Umbilical cord (tissue), 2 donors: Measurements from ENCODE around the gene ELMO1. TPM values are rescaled to one million over a fixed set of nuclear protein-coding genes. Genes with fewer than 3 reads are reported as not detected.

Experiments used
- DNase-seq: peaks from one replicate; pipeline ENCODE4 v3.0.0-alpha.2; 2015; ENCODE audit warnings: low spot score
- total RNA-seq: library from RNA; depleted of rRNA; stranded (reverse); fragments of >200 nt; gene quantifications from one replicate; pipeline ENCODE4 v1.2.3, GENCODE V29; 2014; ENCODE audit warnings: low replicate concordance; ENCODE audit not compliant: insufficient read depth

Gene ELMO1
- total RNA-seq, 1 donor from 2014 or later = 69.6 TPM

GRCh38 chr7:37311355-37311754 is 137.3 kb downstream of the ELMO1 start:
- DNase-seq = peak; percentile 82

GRCh38 chr7:37310327-37311080 is 138.2 kb downstream of the ELMO1 start:
- no peak for DNase-seq

DNA sequence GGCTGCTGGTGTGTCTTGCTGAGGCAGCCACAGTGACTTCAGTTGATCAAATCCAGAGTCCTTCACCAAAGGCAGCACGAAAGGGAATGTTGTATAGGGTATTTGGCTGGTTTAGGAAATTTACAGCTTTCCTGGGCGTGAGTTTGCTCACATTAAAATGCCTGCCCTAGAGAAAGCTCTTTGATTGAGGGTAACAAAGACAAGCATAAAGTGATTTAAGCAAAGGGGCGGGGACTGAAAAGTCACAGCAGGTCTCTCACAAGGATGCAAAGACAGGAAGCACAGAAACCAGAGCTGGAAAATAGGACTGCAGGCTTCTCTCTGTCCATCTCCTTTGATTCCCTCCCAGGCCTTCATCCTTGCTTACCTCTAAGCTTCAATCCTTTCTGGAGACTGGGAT is 139.2 kb downstream of the ELMO1 start:
- DNase-seq = peak; percentile 66

DNA sequence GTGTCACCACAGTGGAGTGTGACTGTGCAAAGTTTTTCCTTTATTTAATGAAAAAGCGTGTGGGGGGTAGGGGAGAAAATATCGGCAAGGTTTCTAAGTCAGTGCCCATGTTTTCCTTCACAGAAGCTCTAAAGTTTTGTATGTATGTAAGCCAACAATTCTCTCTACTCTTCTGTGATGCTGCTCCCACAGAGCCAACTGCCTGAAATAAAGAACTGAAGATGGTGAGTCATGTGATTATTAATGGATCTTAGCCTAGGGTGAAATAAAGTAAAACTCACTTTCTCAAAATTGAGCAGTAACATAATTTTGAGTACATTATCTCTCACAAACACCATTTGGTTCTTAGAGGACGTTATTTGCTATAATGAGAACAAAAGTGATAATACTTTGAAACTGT is 143.7 kb downstream of the ELMO1 start:
- DNase-seq = no peak

- no peak for DNase-seq
These were observed 151.1 kb downstream of the ELMO1 start for GRCh38 chr7:37297546-37297945.

GRCh38 chr7:37295401-37295800 is 153.3 kb downstream of the ELMO1 start:
- no peak for DNase-seq

GRCh38 chr7:37290731-37291130 is 157.9 kb downstream of the ELMO1 start:
- DNase-seq = no peak

GRCh38 chr7:37289781-37290180 is 158.9 kb downstream of the ELMO1 start:
- DNase-seq = no peak

DNA sequence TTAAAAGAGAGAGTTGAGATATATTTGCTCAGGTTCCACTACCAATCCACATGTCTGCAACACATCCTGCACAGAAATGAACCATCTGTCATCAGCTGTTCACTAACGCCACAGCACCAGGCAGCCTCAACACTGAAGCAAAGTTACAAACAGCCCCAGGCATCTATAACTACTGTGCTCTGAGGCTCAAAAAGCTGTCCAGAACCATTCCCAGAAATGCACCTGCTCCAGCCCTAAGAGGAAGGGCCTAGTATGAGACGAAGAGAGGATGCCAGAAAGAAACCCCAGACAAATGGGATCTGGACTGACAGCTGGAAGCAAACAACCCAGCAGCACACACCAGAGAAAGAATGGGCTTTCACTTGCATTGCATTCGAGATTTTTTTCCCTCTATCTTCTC is 159.3 kb downstream of the ELMO1 start:
- DNase-seq = no peak

- DNase-seq = peak; percentile 34
These were observed 161.4 kb downstream of the ELMO1 start for GRCh38 chr7:37287131-37287855.

- DNase-seq = peak; percentile 75
These were observed 162.2 kb downstream of the ELMO1 start for GRCh38 chr7:37286454-37286832.

DNA sequence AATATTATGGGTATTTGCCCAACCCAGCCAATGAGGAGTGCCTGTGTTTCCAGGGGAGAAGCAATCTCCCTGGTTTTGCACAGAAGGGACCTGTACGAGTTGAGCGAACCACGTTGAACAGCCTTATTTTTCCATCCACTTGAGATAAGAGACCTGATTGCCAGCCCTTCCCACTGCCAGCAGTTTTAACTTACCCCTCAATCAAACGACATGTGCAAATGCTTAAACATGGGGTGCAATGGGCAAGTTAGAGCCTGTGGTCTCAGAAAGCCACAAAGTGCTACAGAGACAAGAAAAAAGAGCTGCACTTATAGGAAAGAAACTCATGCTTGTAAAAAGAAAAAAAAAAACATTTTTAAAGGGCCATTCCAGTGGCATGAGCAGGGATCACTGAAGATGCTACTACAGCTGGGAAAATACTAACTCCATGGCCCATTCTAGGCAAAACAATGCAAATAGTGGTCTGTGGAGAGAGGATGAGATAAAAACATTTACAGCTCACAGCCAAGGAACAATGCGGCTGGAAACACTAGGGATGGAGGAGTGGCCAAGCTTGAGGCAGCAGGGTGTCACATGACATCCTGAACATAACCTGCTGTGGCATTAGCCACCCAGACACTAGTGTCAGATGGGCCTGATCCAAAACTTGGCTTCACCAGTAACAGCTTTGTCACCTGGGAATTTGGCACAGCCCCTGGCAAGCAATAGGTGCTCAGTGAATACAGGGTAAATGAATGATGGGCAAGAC is 162.8 kb downstream of the ELMO1 start:
- peak; percentile 35 for DNase-seq

DNA sequence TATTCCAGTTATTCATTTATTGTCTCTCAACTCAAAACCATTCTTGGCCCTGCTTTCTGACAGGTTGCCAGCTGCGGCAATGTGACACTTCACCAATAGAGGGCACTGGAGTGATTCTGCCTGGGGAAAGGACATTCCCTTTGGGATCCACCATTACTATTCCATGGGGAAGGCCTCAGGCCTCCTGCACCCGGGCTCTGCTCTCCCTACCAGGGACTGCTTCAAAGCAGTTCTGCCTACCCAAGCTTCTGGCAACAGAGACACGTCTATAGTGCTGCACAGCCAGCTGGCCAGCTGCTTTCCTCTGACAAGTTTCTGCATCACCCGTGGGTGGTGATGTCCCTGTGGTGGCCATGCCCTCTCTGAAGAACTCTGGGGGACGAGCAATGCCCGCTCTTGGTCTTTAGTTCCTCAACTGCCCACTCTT is 163.8 kb downstream of the ELMO1 start:
- DNase-seq = peak; percentile 38

DNA sequence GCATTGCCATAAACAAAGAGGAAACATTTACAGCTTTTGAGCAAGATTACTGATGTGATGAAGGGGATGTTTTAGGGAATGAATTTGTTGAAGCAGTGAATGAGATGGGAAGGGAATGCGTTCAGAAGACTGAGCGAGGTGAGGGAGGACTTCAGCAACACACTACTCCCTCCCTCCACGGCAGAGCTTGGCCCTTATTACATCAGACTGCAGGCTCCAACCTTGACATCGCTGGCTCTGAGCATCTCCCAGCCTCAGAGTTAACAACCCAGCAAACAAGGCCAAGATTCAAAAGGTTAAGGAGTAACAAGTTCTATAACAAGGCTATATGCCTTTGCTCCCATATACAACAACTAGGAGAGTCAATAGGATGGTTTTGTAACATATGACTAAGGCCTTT is 164.4 kb downstream of the ELMO1 start:
- DNase-seq = no peak

DNA sequence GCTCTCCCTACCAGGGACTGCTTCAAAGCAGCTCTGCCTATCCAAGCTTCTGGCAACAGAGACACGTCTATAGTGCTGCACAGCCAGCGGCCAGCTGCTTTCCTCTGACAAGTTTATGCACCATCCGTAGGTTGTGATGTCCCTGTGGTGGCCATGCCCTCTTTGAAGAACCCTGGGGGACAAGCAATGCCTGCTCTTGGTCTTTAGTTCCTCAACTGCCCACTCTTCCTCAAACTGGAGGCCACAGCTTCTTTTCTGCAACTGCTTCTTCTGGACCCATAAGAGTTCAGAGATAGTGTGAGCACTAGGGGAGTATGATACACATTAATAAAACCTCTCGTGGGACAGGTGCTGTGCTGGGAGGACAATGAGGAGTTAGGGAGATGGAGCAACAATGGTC is 164.9 kb downstream of the ELMO1 start:
- no peak for DNase-seq

- peak; percentile 22 for DNase-seq
These were observed 165.7 kb downstream of the ELMO1 start for GRCh38 chr7:37282927-37283326.

GRCh38 chr7:37282093-37282444 is 166.6 kb downstream of the ELMO1 start:
- DNase-seq = no peak

DNA sequence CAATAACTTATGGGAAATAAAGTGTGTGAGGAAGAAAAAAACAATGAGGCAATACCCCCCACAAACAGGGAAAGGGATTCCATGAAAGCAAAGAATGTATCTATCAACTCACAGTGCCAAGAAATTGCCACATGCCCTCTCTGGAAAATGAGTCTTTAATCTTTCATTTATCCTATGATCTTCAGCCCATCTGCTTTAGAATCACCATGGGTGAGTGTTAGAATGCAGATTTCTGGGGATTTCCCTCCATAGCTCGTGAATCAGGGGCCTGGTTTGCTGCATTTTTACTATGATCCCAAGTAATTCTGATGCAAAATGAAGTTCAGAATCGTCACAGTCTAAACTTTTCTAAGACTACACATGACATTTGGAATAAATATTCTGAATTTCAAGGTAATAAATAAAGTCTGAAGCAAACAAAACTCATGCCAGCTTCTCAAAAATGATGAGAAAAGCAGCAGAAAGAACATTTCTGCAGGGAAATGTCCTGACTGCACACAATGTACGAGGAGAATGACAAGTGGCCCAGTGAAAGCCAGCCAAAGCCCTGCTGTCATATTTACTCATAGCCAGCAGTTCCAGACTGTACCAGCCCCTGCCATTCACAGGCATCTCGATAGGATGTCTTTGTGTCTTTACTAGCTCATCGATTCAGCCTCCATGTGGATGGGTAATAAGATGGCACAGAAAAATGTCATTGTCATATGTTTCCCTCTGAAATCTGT is 167.1 kb downstream of the ELMO1 start:
- no peak for DNase-seq

- DNase-seq = no peak
These were observed 171.2 kb downstream of the ELMO1 start for GRCh38 chr7:37277513-37277912.

DNA sequence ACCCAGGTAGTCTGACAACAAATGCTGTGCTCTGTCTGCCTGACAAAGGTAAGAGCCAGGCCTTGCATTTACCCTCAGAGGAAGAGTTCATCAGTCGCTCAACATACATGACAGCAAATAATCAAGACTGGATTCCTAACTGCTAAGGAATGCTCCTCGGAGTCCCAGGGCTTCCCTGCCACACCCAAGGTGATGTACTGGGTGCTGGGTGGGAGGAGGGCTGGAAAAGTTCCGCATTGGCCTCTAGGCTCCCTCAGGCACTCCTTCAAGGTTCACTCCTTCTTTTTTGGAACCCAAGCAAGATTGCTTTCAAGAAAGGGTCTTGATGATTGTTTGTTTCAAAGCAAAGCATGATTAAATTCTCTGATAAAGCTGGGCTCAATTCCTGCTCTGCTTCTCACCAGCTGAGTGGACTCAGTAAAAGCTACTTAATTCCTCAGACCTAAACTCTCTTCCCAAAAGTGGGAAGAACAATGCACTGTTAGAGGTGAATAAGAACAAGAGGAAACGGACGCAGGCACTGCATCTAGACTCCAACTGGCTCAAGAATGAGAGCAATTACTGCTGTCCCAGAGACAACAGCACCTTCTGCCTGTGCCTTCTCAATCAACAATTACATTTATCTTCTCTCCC is 173.5 kb downstream of the ELMO1 start:
- no peak for DNase-seq

DNA sequence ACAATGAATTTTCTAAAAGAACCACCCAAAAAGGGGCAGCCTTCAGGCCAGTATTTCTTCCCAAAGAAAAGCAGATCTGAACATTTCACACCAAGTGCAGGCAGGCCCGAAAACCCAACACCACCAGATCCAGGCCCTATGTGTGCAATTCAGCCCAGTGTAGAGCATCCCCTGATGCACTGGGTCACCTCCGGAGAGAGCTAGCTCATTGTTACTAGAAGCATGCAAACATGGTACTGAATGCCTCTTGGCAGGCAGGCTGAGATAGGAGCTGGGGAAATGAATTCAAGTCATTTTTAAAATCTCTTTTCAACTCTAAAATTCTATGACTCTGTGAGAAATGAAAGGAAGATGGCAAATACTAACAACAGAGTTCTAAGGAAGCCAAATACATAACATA is 174.8 kb downstream of the ELMO1 start:
- no peak for DNase-seq
